ENCODE results near the gene UBAC2.
A peak's percentile ranks its signal among the peaks of the same experiment; 100 is the strongest.
"Not testable (repeated sequence)": the region's sequence is repeated elsewhere in the genome, so short reads cannot be mapped to it uniquely, and the experiment has no call there.

Gene UBAC2

GRCh38 chr13:99378985-99379733 is 178.5 kb downstream of the UBAC2 start:
- peak; percentile 38 for DNase-seq (ENCODE audit: low read depth, low spot score)

DNA sequence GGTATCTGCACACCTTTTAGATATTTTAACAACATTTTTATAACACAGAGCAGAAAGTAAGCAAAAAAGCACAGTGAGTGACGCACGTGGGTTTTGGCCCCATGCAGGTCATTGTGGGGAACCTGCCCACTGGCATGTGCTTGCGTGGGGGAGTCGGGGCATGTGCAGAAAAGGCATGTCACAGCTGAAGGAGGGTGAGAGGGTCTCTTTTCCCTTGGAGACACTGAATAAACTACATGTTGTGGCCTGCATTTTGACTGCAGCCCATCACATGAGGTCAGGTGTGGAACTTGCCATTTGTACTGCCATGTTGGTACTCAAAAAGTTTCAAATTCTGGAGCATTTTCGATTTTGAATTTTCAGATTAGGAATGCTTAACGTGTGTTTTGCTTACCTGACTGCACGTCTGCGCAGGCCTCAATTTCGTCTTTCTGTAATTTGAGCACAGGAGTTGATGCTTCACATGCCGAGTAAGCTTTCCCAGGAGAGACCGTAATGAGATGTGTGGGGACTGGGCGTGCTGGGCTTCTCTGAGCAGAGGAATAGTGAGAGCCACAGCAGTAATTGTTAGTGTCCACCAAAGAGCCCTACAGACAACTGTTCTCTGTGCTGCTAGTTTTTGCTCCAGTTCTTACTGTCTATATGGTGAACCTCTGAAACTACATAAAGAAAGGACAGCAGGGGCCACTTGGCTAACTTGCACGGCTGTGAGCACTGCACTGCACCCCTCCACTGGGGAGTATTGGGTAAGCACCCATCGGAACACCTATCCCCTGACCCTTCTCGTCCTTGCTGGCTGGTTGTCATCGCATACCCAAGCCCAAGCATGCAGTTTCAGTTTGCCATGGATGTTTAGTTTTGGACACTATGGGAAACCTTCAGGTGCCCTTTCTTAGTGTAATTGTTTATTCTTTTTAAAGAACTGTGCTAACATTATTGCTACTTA is 179.5 kb downstream of the UBAC2 start:
- DNase-seq (ENCODE audit: low read depth, low spot score), result no peak

DNA sequence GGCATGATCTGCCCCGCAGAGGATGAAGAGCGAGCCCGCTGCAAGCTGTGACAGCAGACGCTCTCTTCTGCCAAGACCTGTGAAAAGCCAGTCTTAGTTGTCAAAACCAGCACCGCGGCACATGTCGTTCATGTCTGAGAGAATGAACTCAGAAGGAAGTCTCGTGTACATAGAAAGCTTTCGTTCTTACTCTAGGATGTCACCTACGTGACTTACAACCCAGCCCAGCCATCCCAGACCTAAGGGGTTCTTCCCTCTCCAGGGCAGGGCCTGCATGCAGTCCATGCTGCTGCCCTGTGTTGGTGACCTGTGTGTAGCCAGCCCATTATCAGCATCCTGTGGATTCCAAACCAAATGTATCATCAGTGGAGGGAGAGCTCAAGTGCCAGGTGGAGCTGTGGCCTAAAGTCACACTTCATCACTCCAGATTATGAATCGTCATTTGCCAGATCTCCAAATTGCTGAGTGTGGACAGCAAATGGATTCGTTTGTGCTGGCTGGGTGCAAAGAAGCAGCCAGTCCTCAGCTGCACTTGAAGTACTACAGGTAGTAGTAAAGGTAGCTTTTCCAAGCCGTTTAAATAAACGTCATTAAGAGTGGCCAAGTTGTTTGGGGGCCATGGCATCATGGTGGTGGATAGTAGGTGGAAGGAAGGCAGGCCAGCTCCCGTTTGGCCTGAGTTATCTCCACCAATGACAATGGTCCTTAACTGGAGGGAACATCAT is 180.4 kb downstream of the UBAC2 start:
- DNase-seq (ENCODE audit: low read depth, low spot score), result no peak

DNA sequence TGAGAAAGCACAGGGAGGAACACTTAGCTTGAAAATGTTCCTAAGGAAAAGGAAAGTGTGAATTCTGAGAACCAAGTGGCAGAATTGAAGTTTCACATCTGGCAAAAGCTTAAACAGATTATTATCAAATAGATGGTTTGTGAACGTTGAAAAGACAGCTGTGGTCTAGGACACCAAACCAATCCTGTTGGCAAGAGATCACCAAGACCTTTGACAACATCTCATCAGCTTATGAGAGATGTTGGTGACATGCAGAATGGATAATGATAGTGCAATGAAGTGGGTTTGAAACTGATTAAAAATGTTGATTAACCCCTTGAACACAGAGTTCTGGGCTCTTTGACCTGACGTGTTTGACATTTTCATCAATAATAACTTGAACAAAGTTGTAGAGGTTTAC is 181.1 kb downstream of the UBAC2 start:
- no peak for DNase-seq (ENCODE audit: low read depth, low spot score)

DNA sequence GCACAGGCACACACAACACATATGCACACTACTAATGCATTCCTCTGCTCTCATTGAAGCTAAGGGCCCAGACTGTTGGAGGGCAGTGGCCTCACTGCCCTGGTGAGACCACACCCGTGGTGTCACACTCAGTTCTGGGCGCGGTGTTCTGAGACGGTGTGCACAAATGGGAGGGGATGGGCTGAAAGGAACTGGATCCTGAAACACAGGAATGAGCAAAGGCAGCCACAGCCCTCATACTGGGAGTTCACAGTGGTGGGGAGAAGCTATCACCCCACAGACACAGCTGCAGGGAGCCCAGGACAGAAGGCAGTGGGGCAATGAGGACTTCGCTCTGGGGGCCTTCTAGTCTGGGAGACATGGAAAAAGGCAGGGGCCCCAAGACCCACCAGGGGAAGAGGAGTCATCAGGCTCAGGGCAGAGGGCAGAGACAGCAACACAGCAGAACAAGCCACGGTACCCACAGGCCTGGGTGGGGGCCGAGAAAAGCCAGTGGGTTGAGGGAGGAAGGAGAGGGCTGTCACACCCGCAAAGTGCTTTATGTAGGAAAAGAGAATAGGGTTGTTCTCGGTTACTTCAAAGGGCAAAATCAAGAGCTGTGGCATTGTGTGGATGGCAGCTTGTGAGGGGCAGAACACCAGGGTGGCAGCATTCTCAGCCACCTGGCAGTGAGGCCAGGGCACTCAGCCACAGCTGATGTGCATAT is 181.9 kb downstream of the UBAC2 start:
- no peak for DNase-seq (ENCODE audit: low read depth, low spot score)

- DNase-seq (ENCODE audit: low read depth, low spot score), result no peak
Observed at GRCh38 chr13:99383511-99383921, 182.9 kb downstream of the UBAC2 start.

GRCh38 chr13:99383946-99384345 is 183.3 kb downstream of the UBAC2 start:
- DNase-seq (ENCODE audit: low read depth, low spot score), result no peak

- DNase-seq (ENCODE audit: low read depth, low spot score), result no peak
Observed at GRCh38 chr13:99384468-99384867, 183.8 kb downstream of the UBAC2 start.

DNA sequence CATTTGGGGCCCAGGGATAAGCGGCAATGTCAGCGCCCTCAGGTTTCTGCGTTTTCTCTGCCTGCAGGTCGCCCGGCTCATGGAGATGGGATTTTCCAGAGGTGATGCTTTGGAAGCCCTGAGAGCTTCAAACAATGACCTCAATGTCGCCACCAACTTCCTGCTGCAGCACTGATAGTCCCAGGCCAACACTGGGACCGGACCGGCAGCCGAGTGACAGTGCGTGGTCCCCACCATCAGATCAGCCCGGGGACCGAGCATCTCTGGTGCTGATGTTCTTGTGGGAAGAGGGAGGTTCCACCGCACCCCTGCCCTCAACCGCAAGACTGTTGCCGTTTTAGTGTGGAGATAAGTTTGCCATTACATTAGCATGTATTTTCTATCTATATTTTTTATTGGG is 184.5 kb downstream of the UBAC2 start:
- DNase-seq (ENCODE audit: low read depth, low spot score), result no peak

DNA sequence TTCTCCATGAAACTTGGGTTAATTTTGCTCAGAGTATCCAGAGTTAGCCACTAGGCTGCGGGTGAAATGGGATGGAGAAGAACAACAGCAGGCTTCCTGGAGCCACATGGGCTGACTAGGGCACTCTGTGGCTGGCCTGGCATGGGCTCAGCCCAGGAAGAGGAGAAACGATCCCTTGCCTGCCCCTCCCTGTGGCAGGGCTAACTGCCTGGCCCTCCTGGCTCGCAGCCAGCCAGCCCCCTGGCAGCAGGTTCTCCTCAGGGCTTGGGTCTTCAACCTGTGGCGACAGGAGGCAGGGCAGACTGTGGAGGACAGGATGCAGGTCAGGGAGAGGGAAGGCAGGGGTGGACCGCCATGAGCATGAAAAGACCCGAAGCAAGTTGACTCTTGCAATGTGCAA is 185.3 kb downstream of the UBAC2 start:
- DNase-seq (ENCODE audit: low read depth, low spot score), result no peak

GRCh38 chr13:99386495-99386894 is 185.8 kb downstream of the UBAC2 start:
- no peak for DNase-seq (ENCODE audit: low read depth, low spot score)

- no peak for DNase-seq (ENCODE audit: low read depth, low spot score)
Observed at GRCh38 chr13:99386911-99387788, 186.5 kb downstream of the UBAC2 start.

DNA sequence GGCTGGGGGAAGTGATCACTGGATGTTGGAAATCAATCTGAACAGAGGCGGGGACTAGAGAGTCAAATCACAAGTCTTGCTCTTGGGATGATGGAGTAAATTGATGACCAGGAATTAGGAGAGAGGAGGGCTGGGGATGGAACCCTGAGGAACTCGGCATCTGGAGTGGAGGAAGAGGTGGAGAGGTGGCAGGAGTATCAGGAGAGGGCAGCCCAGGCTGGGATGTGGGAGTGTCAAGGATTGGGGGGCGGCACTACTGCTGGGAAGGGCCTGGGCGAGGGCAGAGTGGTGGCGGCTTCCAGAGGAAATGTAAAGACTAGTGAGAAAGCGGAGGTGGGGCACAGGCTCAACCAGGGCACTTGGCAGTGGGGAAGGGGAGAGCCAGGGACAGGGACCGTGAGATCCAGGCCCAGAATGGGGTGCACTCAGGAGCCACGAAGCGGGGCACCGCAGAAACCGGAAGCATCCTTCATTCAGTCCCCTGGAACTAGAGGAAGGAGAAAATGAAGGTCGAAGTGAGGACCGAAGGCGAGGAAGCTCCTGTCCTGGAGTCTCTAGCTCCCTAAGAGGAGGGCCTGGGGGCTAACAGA is 187.8 kb downstream of the UBAC2 start:
- DNase-seq (ENCODE audit: low read depth, low spot score), result no peak

DNA sequence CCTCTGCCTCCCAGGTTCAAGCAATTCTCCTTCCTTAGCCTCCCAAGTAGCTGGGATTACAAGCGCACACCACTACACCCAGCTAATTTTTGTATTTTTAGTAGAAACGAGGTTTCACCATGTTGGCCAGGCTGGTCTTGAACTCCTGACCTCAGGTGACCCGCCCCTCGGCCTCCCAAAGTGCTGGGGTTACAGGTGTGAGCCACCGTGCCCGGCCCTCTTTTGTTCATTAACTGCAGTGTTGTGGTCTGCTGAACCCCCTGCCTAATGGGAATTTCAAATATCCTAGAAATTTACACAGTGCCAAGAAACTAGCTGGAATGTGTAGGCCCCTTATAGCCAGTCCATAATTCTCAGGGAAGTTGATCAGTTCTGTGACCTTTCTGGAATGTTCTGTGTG is 188.4 kb downstream of the UBAC2 start:
- DNase-seq (ENCODE audit: low read depth, low spot score), result not testable (repeated sequence)

GRCh38 chr13:99389520-99390304 is 189.1 kb downstream of the UBAC2 start:
- no peak for DNase-seq (ENCODE audit: low read depth, low spot score)

GRCh38 chr13:99390601-99391000 is 189.9 kb downstream of the UBAC2 start:
- DNase-seq (ENCODE audit: low read depth, low spot score), result no peak

- DNase-seq (ENCODE audit: low read depth, low spot score), result no peak
Observed at GRCh38 chr13:99391781-99392469, 191.3 kb downstream of the UBAC2 start.

DNA sequence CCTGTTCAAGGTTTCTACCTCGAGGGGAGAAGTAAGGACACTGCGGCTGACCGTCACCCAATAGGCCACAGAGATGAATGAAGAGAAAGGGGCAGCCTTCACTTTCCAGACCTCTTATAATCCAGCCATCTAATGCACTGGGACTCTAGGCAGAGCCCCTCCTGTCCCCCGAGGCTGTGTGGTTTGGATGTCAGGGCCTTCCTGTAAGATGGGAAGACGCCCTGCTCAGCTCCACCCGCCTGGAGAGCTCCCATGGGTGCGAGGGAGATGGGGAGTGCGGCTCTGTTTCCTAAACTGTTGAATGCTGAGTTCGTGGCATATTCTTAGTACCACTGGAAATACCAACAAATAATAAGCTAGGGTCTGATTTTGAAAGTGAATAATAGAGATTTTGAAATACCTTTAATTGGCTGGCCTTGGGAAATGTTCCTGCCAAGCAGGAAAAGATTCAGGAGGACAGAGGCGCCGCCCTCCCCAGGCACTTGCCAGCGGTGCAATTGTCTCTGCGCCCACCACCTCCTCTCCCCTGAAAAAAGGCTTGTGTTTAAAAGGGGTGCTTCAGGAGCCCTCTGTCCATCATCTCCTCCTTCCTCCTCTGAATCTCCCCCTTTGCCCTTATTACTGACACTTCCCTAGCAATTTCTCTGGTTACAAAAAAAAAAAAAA is 191.9 kb downstream of the UBAC2 start:
- DNase-seq (ENCODE audit: low read depth, low spot score), result no peak
